K562 (cell line): ENCODE measurements around the gene ANKRD2. TPM values are rescaled to one million over a fixed set of nuclear protein-coding genes. Genes with fewer than 3 reads are reported as not detected.
A peak's percentile ranks its signal among the peaks of the same experiment; 100 is the strongest.

ENCODE experiments used
- ATAC-seq: fragments of 200-7000 bp; cut with Tn5 transposase; 3 replicates; pipeline ENCODE4 v1.9.1; 2020; ENCODE audit warnings: moderate library complexity
- BruUV-seq: library from RNA; stranded (reverse); fragments of 400-500 nt; replicated peaks from 2 replicates; lab custom pipeline; 2021; lab: Mats Ljungman, UMichigan
- CTCF ChIA-PET: fragments of 300-600 bp; formaldehyde crosslinking; extraction: SDS; loops from one replicate; lab custom pipeline; 2021; ENCODE audit warnings: low intra/inter-chr PET ratio; lab: Yijun Ruan, JAX
- POLR2A ChIA-PET: fragments of 300-600, 350-650 bp; sonication (Branson Sonifier 250); formaldehyde crosslinking; extraction: SDS; loops from one replicate; lab custom pipeline; 2021; ENCODE audit warnings: antibody characterized with exemption, inconsistent platforms; lab: Yijun Ruan, JAX
- DNase-seq, 4 experiments: peaks; one replicate each; pipeline versions ENCODE4 v3.0.0 to v3.0.0-alpha.2; 2011 to 2018; ENCODE audit warnings: low spot score in 3 of 4, mixed read lengths in 3 of 4; ENCODE audit errors: extremely low read depth in 1 of 4
- FAIRE-seq: peaks from 2 replicates; lab custom pipeline; 2011; peaks lifted over from hg19 to GRCh38; lab: Jason Lieb, UNC
- H2AFZ ChIP-seq: 2 replicates; pipeline ENCODE4 v1.6.0; 2011; ENCODE audit warnings: low read depth, low read length, control low read depth, inconsistent platforms
- H3K27ac ChIP-seq: fragments of 200-600 bp; 3 replicates; pipeline ENCODE4 v1.8.0; 2011; ENCODE audit warnings: low read depth, mild to moderate bottlenecking, control low read depth, inconsistent platforms, low read length, moderate library complexity, mixed read lengths; ENCODE audit errors: extremely low read depth
- H3K27me3 ChIP-seq, 2 experiments: fragments of 300-600 bp in 1 of 2; 2 replicates in 1 of 2; 3 replicates in 1 of 2; pipeline versions ENCODE4 v1.6.0 to v1.8.0; 2011; ENCODE audit warnings: inconsistent platforms in 2 of 2, low read length in 2 of 2, mild to moderate bottlenecking in 1 of 2, mixed read lengths in 1 of 2, moderate library complexity in 1 of 2; ENCODE audit not compliant: control insufficient read depth in 2 of 2, insufficient read depth in 2 of 2
- H3K36me3 ChIP-seq: fragments of 300-600 bp; 3 replicates; pipeline ENCODE4 v1.8.0; 2011; ENCODE audit warnings: mild to moderate bottlenecking, low read length, inconsistent platforms; ENCODE audit not compliant: control insufficient read depth, insufficient read depth
- H3K4me1 ChIP-seq, 2 experiments: fragments of 200-600 bp in 1 of 2; replicated peaks in 1 of 2; 2 replicates in 1 of 2; 3 replicates in 1 of 2; pipeline versions ENCODE4 v1.5.1 to v1.8.0; 2011; ENCODE audit warnings: inconsistent platforms in 2 of 2, low read length in 2 of 2, mild to moderate bottlenecking in 1 of 2, mixed read lengths in 1 of 2, moderate library complexity in 1 of 2; ENCODE audit not compliant: control insufficient read depth in 2 of 2, insufficient read depth in 2 of 2
- H3K4me2 ChIP-seq: 2 replicates; pipeline ENCODE4 v1.6.1; 2011; ENCODE audit warnings: low read length, control low read depth, inconsistent platforms, mixed read lengths; ENCODE audit not compliant: insufficient read depth
- H3K4me3 ChIP-seq: fragments of 200-600 bp; sonication (generic), shearing (Covaris generic); 2 replicates; pipeline ENCODE4 v1.5.1; 2016; ENCODE audit warnings: control low read depth, inconsistent platforms
- H3K79me2 ChIP-seq: fragments of 200-600 bp; 3 replicates; pipeline ENCODE4 v1.8.0; 2011; ENCODE audit warnings: low read length, inconsistent platforms; ENCODE audit not compliant: control insufficient read depth, insufficient read depth
- H3K9ac ChIP-seq, 2 experiments: 2 replicates each; pipeline versions ENCODE4 v1.6.0 to v1.6.1; 2011; ENCODE audit warnings: low read depth in 2 of 2, low read length in 2 of 2, control low read depth in 1 of 2, inconsistent platforms in 1 of 2, mild to moderate bottlenecking in 1 of 2, mixed read lengths in 1 of 2; ENCODE audit not compliant: insufficient read depth in 1 of 2
- H3K9me1 ChIP-seq: one replicate; pipeline ENCODE4 v1.6.0; 2011; ENCODE audit warnings: inconsistent platforms, mild to moderate bottlenecking, low read length, moderate library complexity; ENCODE audit not compliant: control insufficient read depth, insufficient read depth
- H3K9me3 ChIP-seq: replicated peaks from 2 replicates; pipeline ENCODE4 v1.5.1; 2011; ENCODE audit warnings: low read depth, low read length, inconsistent platforms; ENCODE audit not compliant: control insufficient read depth, insufficient read depth
- H4K20me1 ChIP-seq: replicated peaks from 2 replicates; pipeline ENCODE4 v1.6.1; 2011; ENCODE audit warnings: low read length, inconsistent platforms, mixed read lengths; ENCODE audit not compliant: control insufficient read depth, insufficient read depth
- BRF1 ChIP-seq: IDR thresholded peaks from 3 replicates; pipeline ENCODE4 v1.6.1; 2011; ENCODE audit warnings: borderline replicate concordance, mild to moderate bottlenecking; ENCODE audit not compliant: insufficient read length; ENCODE audit errors: extremely low read depth
- CTBP1 ChIP-seq: fragments of 450-650 bp; IDR thresholded peaks from 2 replicates; pipeline ENCODE4 v1.6.1; 2016; ENCODE audit warnings: borderline replicate concordance
- GTF2E2 ChIP-seq: fragments of 200-800 bp; sonication (Bioruptor generic); IDR thresholded peaks from 2 replicates; pipeline ENCODE4 v1.6.1; 2016; ENCODE audit warnings: missing genetic modification characterization, missing compliant biosample characterization
- HDGF ChIP-seq: fragments of 450-650 bp; IDR thresholded peaks from 2 replicates; pipeline ENCODE4 v1.6.1; 2016
- KAT2B ChIP-seq: IDR thresholded peaks from one replicate; pipeline ENCODE4 v1.6.1; 2012; ENCODE audit warnings: low read depth, mild to moderate bottlenecking, control low read depth, inconsistent platforms, low read length, moderate library complexity
- KAT7 ChIP-seq: sonication (generic); formaldehyde crosslinking; IDR thresholded peaks from 2 replicates; pipeline ENCODE4 v1.8.0; 2022; ENCODE audit warnings: missing genetic modification reagents, mild to moderate bottlenecking, borderline replicate concordance
- MAFF ChIP-seq: IDR thresholded peaks from 2 replicates; pipeline ENCODE4 v1.6.1; 2012; ENCODE audit warnings: low read length, improper control_type of control experiment
- MYC ChIP-seq, 2 experiments: fragments of 250-450 bp in 1 of 2; sonication (Bioruptor Pico) in 1 of 2; IDR thresholded peaks; 2 replicates each; pipeline versions ENCODE4 v1.5.1 to v1.6.1; 2012 to 2021; ENCODE audit warnings: low read depth in 2 of 2, borderline replicate concordance in 1 of 2, improper control_type of control experiment in 1 of 2, low read length in 1 of 2, mild to moderate bottlenecking in 1 of 2, moderate library complexity in 1 of 2
- NCOA4 ChIP-seq: fragments of 450-650 bp; IDR thresholded peaks from 2 replicates; pipeline ENCODE4 v1.6.1; 2018; ENCODE audit warnings: mild to moderate bottlenecking; ENCODE audit not compliant: partially characterized antibody
- PRPF4 ChIP-seq: fragments of 200-400 bp; formaldehyde crosslinking; IDR thresholded peaks from one replicate; pipeline ENCODE4 v1.6.1; 2017; ENCODE audit warnings: low read length, low read depth, mild to moderate bottlenecking; ENCODE audit not compliant: insufficient read depth, poor library complexity, severe bottlenecking
- TCFL5 ChIP-seq: fragments of 250-450 bp; sonication (Bioruptor Pico); conservative IDR thresholded peaks from 2 replicates; pipeline ENCODE4 v1.6.1; 2021; ENCODE audit warnings: mild to moderate bottlenecking, moderate library complexity, matching md5 sums
- TGIF2 ChIP-seq: sonication (generic); formaldehyde crosslinking; IDR thresholded peaks from 2 replicates; pipeline ENCODE4 v1.8.1; 2022; ENCODE audit warnings: mild to moderate bottlenecking, missing genetic modification reagents, moderate library complexity
- ZC3H8 ChIP-seq: fragments of 450-650 bp; IDR thresholded peaks from 2 replicates; pipeline ENCODE4 v1.6.1; 2017
- ZNF121 ChIP-seq: sonication (generic); formaldehyde crosslinking; conservative IDR thresholded peaks from 2 replicates; pipeline ENCODE4 v1.8.0; 2022; ENCODE audit warnings: missing genetic modification reagents
- ZNF124 ChIP-seq: sonication (generic); formaldehyde crosslinking; IDR thresholded peaks from 2 replicates; pipeline ENCODE4 v1.8.1; 2022; ENCODE audit warnings: missing genetic modification reagents
- ZNF507 ChIP-seq: conservative IDR thresholded peaks from 2 replicates; pipeline ENCODE4 v1.6.1; 2017; ENCODE audit warnings: missing genetic modification characterization, missing compliant biosample characterization
- ZNF766 ChIP-seq: fragments of 200-800 bp; sonication (Bioruptor generic); conservative IDR thresholded peaks from 2 replicates; pipeline ENCODE4 v1.6.1; 2016; ENCODE audit warnings: missing genetic modification characterization, missing compliant biosample characterization
- ZNF778 ChIP-seq: fragments of 450-650 bp; formaldehyde crosslinking; IDR thresholded peaks from 2 replicates; pipeline ENCODE4 v1.4.0; 2020; ENCODE audit warnings: mild to moderate bottlenecking, moderate library complexity
- WGBS: fragments of 100-300 bp; shearing (Covaris generic); methylation state at CpG from one replicate; pipeline ENCODE4 v1.1.6; 2016; ENCODE audit warnings: low coverage, mixed read lengths; ENCODE audit not compliant: insufficient coverage; ENCODE audit errors: missing lambda C conversion rate; 5-methylcytosine and 5-hydroxymethylcytosine counted together
- in situ Hi-C: fragments of 300-500 bp; cut with MboI; formaldehyde crosslinking; loops from 4 replicates; pipeline ENCODE4 v1.15.0; 2018; ENCODE audit warnings: inconsistent platforms, mixed read lengths
- intact Hi-C: fragments of 100-400 bp; cut with micrococcal nuclease; formaldehyde crosslinking; loops from 2 replicates; pipeline ENCODE4 v1.14.2; 2022
- polyA plus RNA-seq, 8 experiments: library from polyadenylated mRNA; depleted of rRNA in 4 of 8; stranded (reverse) in 5 of 8; unstranded in 3 of 8; fragments of >200 nt; fragmentation: Nextera tagmentation in 2 of 8; fragmentation: Illumina TruSeq in 1 of 8; extraction: Ambion mirVana in 2 of 8; extraction: Trizol in 1 of 8; gene quantifications; 2 replicates each; pipeline versions ENCODE4 v1.2.1 to v1.2.3, GENCODE V29; 2011 to 2014; ENCODE audit warnings: inconsistent platforms in 1 of 8, missing spikeins in 1 of 8
- total RNA-seq, 7 experiments: library from RNA; depleted of rRNA in 6 of 7; stranded (reverse); fragments of >200 nt in 6 of 7; fragmentation: Illumina TruSeq in 2 of 7; extraction: Trizol in 2 of 7; gene quantifications; 2 replicates each; pipeline versions ENCODE4 v1.2.1 to v1.2.3, GENCODE V29; 2011 to 2021; ENCODE audit warnings: low replicate concordance in 1 of 7
- TF ChIP-seq, protein P1 (sequence below): fragments of 250-450 bp; sonication (Bioruptor Pico); IDR thresholded peaks from 2 replicates; pipeline ENCODE4 v1.4.0; 2020

The ANKRD2 gene
- total and polyA plus RNA-seq, 9 of the 15 experiments (the other 6 are each of a cell fraction or from before 2014, with no cell fraction given) = not detected

DNA sequence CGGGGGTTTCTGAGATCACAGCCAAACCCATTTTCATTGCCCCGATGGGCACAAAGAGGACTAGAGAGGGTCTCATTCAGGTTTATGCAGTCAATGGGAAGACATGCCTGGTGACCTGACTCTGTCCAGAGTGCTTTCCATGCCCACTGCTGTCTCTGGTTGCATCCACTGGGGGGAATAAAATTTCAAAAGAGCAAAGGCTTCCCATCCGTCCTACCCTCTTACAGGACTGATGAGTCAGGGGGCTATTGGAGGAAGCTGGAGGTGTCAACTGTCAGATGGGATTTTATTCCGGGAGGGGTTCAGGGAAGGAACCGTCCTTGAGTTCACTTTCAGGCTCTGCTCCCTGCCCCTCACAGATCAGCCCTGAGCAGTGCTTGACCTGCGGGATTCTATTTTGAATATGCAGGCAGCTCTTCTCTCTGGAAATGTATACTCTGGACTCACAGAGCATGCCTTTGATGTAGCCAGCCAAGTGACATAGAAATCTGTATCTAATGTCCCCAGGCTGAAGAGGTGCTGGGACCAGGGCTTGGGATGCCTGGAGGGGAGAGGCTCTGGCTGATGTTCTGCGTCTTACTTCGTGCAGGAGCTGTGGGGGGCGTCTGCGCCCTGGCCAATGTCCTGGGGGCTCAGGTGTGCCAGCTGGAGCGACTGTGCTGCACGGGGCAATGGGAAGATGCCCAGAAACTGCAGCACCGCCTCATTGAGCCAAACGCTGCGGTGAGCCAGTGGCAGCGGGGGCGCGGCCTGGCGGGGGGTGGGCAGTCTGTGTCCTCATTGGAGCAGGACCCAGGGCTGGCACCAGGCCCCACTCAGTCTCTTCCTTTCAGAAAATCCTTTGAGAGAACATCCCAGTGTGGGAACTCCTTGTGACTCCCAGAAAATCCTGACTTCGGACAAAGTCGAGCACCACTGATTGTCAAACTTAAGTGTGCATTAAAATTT lies 29.0 kb downstream of the ANKRD2 start (continued):
- no peak for TF ChIP-seq ZNF124 (CRISPR knock-in tag)
- TF ChIP-seq TCFL5 (CRISPR knock-in tag) = no peak
- no peak for TF ChIP-seq CTBP1
- no peak for TF ChIP-seq ZNF766 (CRISPR knock-in tag)
- TF ChIP-seq HDGF = no peak
- no peak for TF ChIP-seq KAT2B
- no peak for TF ChIP-seq PRPF4
- TF ChIP-seq, all 486 proteins: peak for 0

DNA sequence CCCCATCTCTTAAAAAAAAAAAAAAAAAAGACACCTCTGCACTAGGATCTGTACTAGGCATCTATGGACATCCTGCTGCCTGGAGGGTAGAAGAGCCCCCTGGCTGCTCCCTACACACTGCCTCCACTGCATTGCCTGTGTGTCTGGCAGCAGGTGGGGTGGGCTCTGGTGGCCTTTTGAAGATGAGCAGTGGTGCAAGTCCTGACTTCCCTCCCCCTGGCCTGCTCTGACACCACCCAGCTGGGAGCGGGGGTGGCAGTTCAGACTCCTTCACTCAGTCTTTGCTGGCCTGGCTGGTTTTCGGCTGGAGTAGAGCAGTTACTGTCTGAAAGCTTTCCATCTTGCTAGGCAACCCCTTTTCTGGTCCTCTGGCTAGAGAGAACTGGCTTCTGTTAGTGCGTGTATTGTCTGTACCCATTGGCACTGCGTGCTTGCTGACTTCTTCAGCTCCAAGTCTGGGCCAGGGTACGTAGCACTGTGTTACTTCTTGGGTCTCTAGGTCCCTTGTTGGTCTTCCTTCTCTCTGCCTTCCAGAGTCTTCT lies 34.6 kb downstream of the ANKRD2 start:
- FAIRE-seq = no peak
- ChIA-PET CTCF (no interaction called here), POLR2A (no interaction called here)
- intact Hi-C loops (no loop called here), in situ Hi-C loops (no loop called here)
- H3K36me3 ChIP-seq = no peaks in the 10 kb centered on the region
- H4K20me1 ChIP-seq = no peaks in the 10 kb centered on the region
- H3K4me2 ChIP-seq = no peak overlapping the region
- no peak for TF ChIP-seq MAFF
- no peak for TF ChIP-seq NCOA4
- TF ChIP-seq ZNF507 = no peak
- no peak for TF ChIP-seq BRF1
- TF ChIP-seq, protein P1, sequence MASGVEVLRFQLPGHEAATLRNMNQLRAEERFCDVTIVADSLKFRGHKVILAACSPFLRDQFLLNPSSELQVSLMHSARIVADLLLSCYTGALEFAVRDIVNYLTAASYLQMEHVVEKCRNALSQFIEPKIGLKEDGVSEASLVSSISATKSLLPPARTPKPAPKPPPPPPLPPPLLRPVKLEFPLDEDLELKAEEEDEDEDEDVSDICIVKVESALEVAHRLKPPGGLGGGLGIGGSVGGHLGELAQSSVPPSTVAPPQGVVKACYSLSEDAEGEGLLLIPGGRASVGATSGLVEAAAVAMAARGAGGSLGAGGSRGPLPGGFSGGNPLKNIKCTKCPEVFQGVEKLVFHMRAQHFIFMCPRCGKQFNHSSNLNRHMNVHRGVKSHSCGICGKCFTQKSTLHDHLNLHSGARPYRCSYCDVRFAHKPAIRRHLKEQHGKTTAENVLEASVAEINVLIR = no peak
- no peak for TF ChIP-seq MYC (IDR thresholded peaks at IDR 0.05; ENCODE audit: low read depth, low read length)
- TF ChIP-seq MYC (CRISPR knock-in tag; IDR thresholded peaks at IDR 0.05; ENCODE audit: borderline replicate concordance, low read depth) = no peak
- TF ChIP-seq GTF2E2 (tag) = no peak
- no peak for TF ChIP-seq ZNF778 (CRISPR knock-in tag)
- TF ChIP-seq KAT7 (CRISPR knock-in tag) = no peak
- TF ChIP-seq ZNF121 (CRISPR knock-in tag) = no peak
- TF ChIP-seq ZC3H8 = no peak
- TF ChIP-seq TGIF2 (CRISPR knock-in tag) = no peak
- peaks cover 0 to 5% of the 10 kb centered on the region in 2 experiments; a peak in 2 of 5 replicates for H3K4me1 ChIP-seq
- peak overlapping the region in 1 of 2 experiments; percentile 35; a peak in 1 of 4 replicates for H3K9ac ChIP-seq
- 64% methylated on average over 5 of the region's 5 CpGs for WGBS
- H2AFZ ChIP-seq = no peak overlapping the region
- ATAC-seq = no peak
- BruUV-seq = no TSS peak
- DNase-seq = no peak
- no peak overlapping the region for H3K4me3 ChIP-seq
- H3K79me2 ChIP-seq = no peaks in the 10 kb centered on the region
- no peak overlapping the region for H3K27ac ChIP-seq
- no peaks in the 10 kb centered on the region for H3K27me3 ChIP-seq
- no peaks in the 10 kb centered on the region for H3K9me3 ChIP-seq
- no peaks in the 10 kb centered on the region for H3K9me1 ChIP-seq
